H1 (cell line): ENCODE results near the gene ARID5B. TPM values are rescaled to one million over a fixed set of nuclear protein-coding genes. Genes with fewer than 3 reads are reported as not detected.

Source experiments
- CTCF ChIA-PET: fragments of 300-600 bp; sonication (Branson Sonifier 250); formaldehyde crosslinking; loops from one replicate; lab custom pipeline; 2021; ENCODE audit not compliant: partially characterized antibody; lab: Charles Lee
- POLR2A ChIA-PET: fragments of 300-600 bp; sonication (Branson Sonifier 250); formaldehyde crosslinking; loops from one replicate; lab custom pipeline; 2021; ENCODE audit warnings: inconsistent platforms; ENCODE audit not compliant: partially characterized antibody; lab: Charles Lee
- DNase-seq, 2 experiments: peaks; one replicate each; pipeline versions ENCODE4 v3.0.0 to v3.0.0-alpha.2; 2010 to 2022; ENCODE audit warnings: low spot score in 2 of 2, low read depth in 1 of 2, mixed read lengths in 1 of 2
- FAIRE-seq: peaks from 2 replicates; lab custom pipeline; 2011; peaks lifted over from hg19 to GRCh38; lab: Jason Lieb, UNC
- H2AFZ ChIP-seq: 2 replicates; pipeline ENCODE4 v1.8.1; 2012; ENCODE audit warnings: low read length, inconsistent platforms
- H2AK5ac ChIP-seq: 2 replicates; pipeline ENCODE4 v1.6.1; 2013; ENCODE audit warnings: low read depth, low read length
- H2BK120ac ChIP-seq: replicated peaks from 2 replicates; pipeline ENCODE3; 2013; ENCODE audit warnings: low read depth, low read length, inconsistent platforms
- H2BK12ac ChIP-seq: 2 replicates; pipeline ENCODE4 v1.6.1; 2013; ENCODE audit warnings: low read depth, low read length
- H2BK15ac ChIP-seq: 2 replicates; pipeline ENCODE4 v1.6.1; 2013; ENCODE audit warnings: low read length
- H2BK20ac ChIP-seq: 2 replicates; pipeline ENCODE4 v1.6.1; 2013; ENCODE audit warnings: low read length
- H2BK5ac ChIP-seq: 2 replicates; pipeline ENCODE4 v1.6.1; 2013; ENCODE audit warnings: low read depth, low read length
- H3K14ac ChIP-seq: 2 replicates; pipeline ENCODE4 v1.6.1; 2013; ENCODE audit warnings: inconsistent platforms; ENCODE audit not compliant: insufficient read length
- H3K18ac ChIP-seq: 2 replicates; pipeline ENCODE4 v1.6.1; 2013; ENCODE audit warnings: low read length; ENCODE audit errors: extremely low read depth
- H3K23ac ChIP-seq: 2 replicates; pipeline ENCODE4 v1.6.1; 2013; ENCODE audit warnings: inconsistent platforms; ENCODE audit not compliant: insufficient read length
- H3K23me2 ChIP-seq: 2 replicates; pipeline ENCODE4 v1.6.1; 2013; ENCODE audit warnings: low read depth, low read length
- H3K27ac ChIP-seq: 2 replicates; pipeline ENCODE4 v1.6.1; 2011; ENCODE audit warnings: low read depth, low read length, inconsistent platforms
- H3K27me3 ChIP-seq, 4 experiments: replicated peaks in 1 of 4; 1 replicate in 1 of 4; 2 replicates in 3 of 4; pipeline versions ENCODE4 v1.6.1 to v1.8.1; 2011 to 2013; ENCODE audit warnings: low read length in 3 of 4, mild to moderate bottlenecking in 3 of 4, inconsistent platforms in 2 of 4, mixed read lengths in 2 of 4, moderate library complexity in 1 of 4; ENCODE audit not compliant: control insufficient read depth in 3 of 4, insufficient read depth in 3 of 4; ENCODE audit errors: extremely low read depth in 1 of 4
- H3K36me3 ChIP-seq, 4 experiments: 2 replicates each; pipeline versions ENCODE4 v1.6.1 to v1.8.1; 2011 to 2013; ENCODE audit warnings: mild to moderate bottlenecking in 4 of 4, low read length in 3 of 4, moderate library complexity in 2 of 4, control low read depth in 1 of 4, inconsistent platforms in 1 of 4; ENCODE audit not compliant: insufficient read depth in 4 of 4, control insufficient read depth in 2 of 4
- H3K4ac ChIP-seq: replicated peaks from 2 replicates; pipeline ENCODE3; 2013; ENCODE audit warnings: low read length, low read depth, mixed read lengths, inconsistent platforms; ENCODE audit not compliant: insufficient read length
- H3K4me1 ChIP-seq, 4 experiments: replicated peaks in 1 of 4; 1 replicate in 1 of 4; 2 replicates in 3 of 4; pipeline versions ENCODE4 v1.6.1 to v1.8.1; 2011 to 2013; ENCODE audit warnings: low read length in 3 of 4, inconsistent platforms in 2 of 4, mixed read lengths in 1 of 4; ENCODE audit not compliant: insufficient read depth in 4 of 4, control insufficient read depth in 3 of 4
- H3K4me2 ChIP-seq, 2 experiments: 2 replicates each; pipeline versions ENCODE4 v1.6.1 to v1.8.1; 2011 to 2013; ENCODE audit warnings: low read depth in 2 of 2, low read length in 2 of 2, control low read depth in 1 of 2, inconsistent platforms in 1 of 2, mild to moderate bottlenecking in 1 of 2; ENCODE audit not compliant: insufficient read depth in 1 of 2
- H3K4me3 ChIP-seq, 4 experiments: fragments of 200-600, 300-600 bp in 1 of 4; sonication (generic), shearing (Covaris generic), sonication (Bioruptor Twin) in 1 of 4; 2 replicates each; pipeline versions ENCODE4 v1.5.1 to v1.8.1; 2011 to 2016; ENCODE audit warnings: low read length in 4 of 4, low read depth in 3 of 4, control low read depth in 2 of 4, inconsistent platforms in 2 of 4, mild to moderate bottlenecking in 2 of 4, mixed read lengths in 1 of 4, moderate library complexity in 1 of 4; ENCODE audit not compliant: insufficient read depth in 2 of 4; ENCODE audit errors: extremely low read depth in 1 of 4
- H3K56ac ChIP-seq: replicated peaks from 2 replicates; pipeline ENCODE3; 2013; ENCODE audit warnings: low read depth, mild to moderate bottlenecking, mixed read lengths, low read length, inconsistent platforms; ENCODE audit not compliant: insufficient read length
- H3K79me1 ChIP-seq: 2 replicates; pipeline ENCODE4 v1.6.1; 2013; ENCODE audit warnings: low read depth, low read length, control low read depth
- H3K79me2 ChIP-seq, 2 experiments: 2 replicates each; pipeline versions ENCODE4 v1.6.1 to v1.8.1; 2012 to 2013; ENCODE audit warnings: low read length in 2 of 2, mild to moderate bottlenecking in 2 of 2, inconsistent platforms in 1 of 2; ENCODE audit not compliant: insufficient read depth in 2 of 2, control insufficient read depth in 1 of 2
- H3K9ac ChIP-seq, 4 experiments: replicated peaks in 1 of 4; 1 replicate in 1 of 4; 2 replicates in 3 of 4; pipeline versions ENCODE4 v1.6.1 to v1.8.1; 2011 to 2013; ENCODE audit warnings: low read depth in 3 of 4, low read length in 3 of 4, control low read depth in 2 of 4, mild to moderate bottlenecking in 2 of 4, moderate library complexity in 2 of 4, inconsistent platforms in 1 of 4; ENCODE audit errors: extremely low read depth in 1 of 4
- H3K9me3 ChIP-seq, 2 experiments: 2 replicates each; pipeline versions ENCODE4 v1.6.1 to v1.8.1; 2012 to 2013; ENCODE audit warnings: mild to moderate bottlenecking in 2 of 2, moderate library complexity in 2 of 2, control low read depth in 1 of 2, inconsistent platforms in 1 of 2, low read depth in 1 of 2, low read length in 1 of 2, mixed read lengths in 1 of 2; ENCODE audit not compliant: insufficient read depth in 2 of 2
- H4K20me1 ChIP-seq, 2 experiments: replicated peaks in 1 of 2; 2 replicates each; pipeline versions ENCODE3 to v1.8.1; 2011 to 2013; ENCODE audit warnings: inconsistent platforms in 2 of 2, low read length in 2 of 2, mild to moderate bottlenecking in 1 of 2; ENCODE audit not compliant: insufficient read depth in 2 of 2, control insufficient read depth in 1 of 2
- H4K5ac ChIP-seq: 2 replicates; pipeline ENCODE4 v1.6.1; 2013; ENCODE audit warnings: low read length, low read depth, mixed read lengths, inconsistent platforms; ENCODE audit not compliant: insufficient read length
- H4K8ac ChIP-seq: 2 replicates; pipeline ENCODE4 v1.8.0; 2013; ENCODE audit warnings: mild to moderate bottlenecking, moderate library complexity, low read length, inconsistent platforms; ENCODE audit not compliant: insufficient read depth; ENCODE audit errors: extremely low read depth
- H4K91ac ChIP-seq: replicated peaks from 2 replicates; pipeline ENCODE3; 2013; ENCODE audit warnings: low read length, mixed read lengths, inconsistent platforms; ENCODE audit not compliant: insufficient read length
- KDM5A ChIP-seq: fragments of 200-600 bp; IDR thresholded peaks from 2 replicates; pipeline ENCODE4 v1.7.1; 2012; ENCODE audit warnings: mild to moderate bottlenecking, low read length, inconsistent platforms, mixed read lengths
- NRF1 ChIP-seq: IDR thresholded peaks from 2 replicates; pipeline ENCODE4 v1.6.1; 2011; ENCODE audit warnings: mild to moderate bottlenecking, low read depth, low read length, improper control_type of control experiment
- WGBS, 2 experiments: shearing (Covaris generic) in 1 of 2; methylation state at CpG; one replicate each; pipeline versions ENCODE4 v1.1.6 to v1.1.7; 2013 to 2015; ENCODE audit warnings: low lambda C conversion rate in 2 of 2, mixed read lengths in 2 of 2, inconsistent platforms in 1 of 2, low coverage in 1 of 2, missing lambda C conversion rate in 1 of 2; ENCODE audit not compliant: insufficient replicate concordance in 2 of 2, insufficient coverage in 1 of 2, insufficient read length in 1 of 2; ENCODE audit errors: extremely low coverage in 1 of 2, missing lambda C conversion rate in 1 of 2; 5-methylcytosine and 5-hydroxymethylcytosine counted together
- polyA plus RNA-seq, 7 experiments: library from polyadenylated mRNA; depleted of rRNA in 3 of 7; stranded (reverse) in 5 of 7; unstranded in 2 of 7; fragments of >200 nt in 5 of 7; fragments of 200-250 nt in 2 of 7; gene quantifications; 1 replicate in 5 of 7; 2 replicates in 1 of 7; 4 replicates in 1 of 7; pipeline versions ENCODE4 v1.2.1 to v1.2.3, GENCODE V29; 2011 to 2013; ENCODE audit warnings: missing spikeins in 2 of 7, mixed read lengths in 2 of 7
- total RNA-seq: library from RNA; stranded (reverse); fragmentation: NEBNext Ultra II Directional; extraction: Animal tissue kit (Norgen Biotek cat#: 25700); gene quantifications from 2 replicates; pipeline ENCODE4 v1.2.1, GENCODE V29; 2021
- TF ChIP-seq, protein P1 (sequence below): IDR thresholded peaks from 2 replicates; pipeline ENCODE4 v1.6.1; 2011; ENCODE audit warnings: low read length, improper control_type of control experiment
- TF ChIP-seq, protein P2 (sequence below): IDR thresholded peaks from 2 replicates; pipeline ENCODE4 v1.6.1; 2011; ENCODE audit warnings: low read depth, mild to moderate bottlenecking, low read length; ENCODE audit not compliant: insufficient read depth

The ARID5B gene
- total and polyA plus RNA-seq, 2 of the 8 experiments (the other 6 are each of a cell fraction or from before 2014, with no cell fraction given) = 0.21 to 1.1 TPM

GRCh38 chr10:61918989-61919388, 17.5 kb downstream of the ARID5B start:
- no peak overlapping the region for H2AFZ ChIP-seq
- no peak overlapping the region for H3K4ac ChIP-seq
- FAIRE-seq (no peak), DNase-seq (no peak)
- no peaks in the 10 kb centered on the region for H3K4me1 ChIP-seq
- H3K4me2 ChIP-seq = no peak overlapping the region
- no peaks in the 10 kb centered on the region for H3K36me3 ChIP-seq
- H3K27ac ChIP-seq = no peak overlapping the region
- no peak overlapping the region for H2BK20ac ChIP-seq
- H2BK15ac ChIP-seq = no peak overlapping the region
- no peak for TF ChIP-seq KDM5A
- TF ChIP-seq NRF1 = no peak
- TF ChIP-seq, protein P1, sequence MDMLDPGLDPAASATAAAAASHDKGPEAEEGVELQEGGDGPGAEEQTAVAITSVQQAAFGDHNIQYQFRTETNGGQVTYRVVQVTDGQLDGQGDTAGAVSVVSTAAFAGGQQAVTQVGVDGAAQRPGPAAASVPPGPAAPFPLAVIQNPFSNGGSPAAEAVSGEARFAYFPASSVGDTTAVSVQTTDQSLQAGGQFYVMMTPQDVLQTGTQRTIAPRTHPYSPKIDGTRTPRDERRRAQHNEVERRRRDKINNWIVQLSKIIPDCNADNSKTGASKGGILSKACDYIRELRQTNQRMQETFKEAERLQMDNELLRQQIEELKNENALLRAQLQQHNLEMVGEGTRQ = no peak
- TF ChIP-seq, protein P2, sequence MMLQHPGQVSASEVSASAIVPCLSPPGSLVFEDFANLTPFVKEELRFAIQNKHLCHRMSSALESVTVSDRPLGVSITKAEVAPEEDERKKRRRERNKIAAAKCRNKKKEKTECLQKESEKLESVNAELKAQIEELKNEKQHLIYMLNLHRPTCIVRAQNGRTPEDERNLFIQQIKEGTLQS = no peak
- no peak overlapping the region for H4K91ac ChIP-seq
- H3K79me1 ChIP-seq = no peaks in the 10 kb centered on the region
- no peaks in the 10 kb centered on the region for H3K27me3 ChIP-seq
- no peak overlapping the region for H2BK120ac ChIP-seq
- H2AK5ac ChIP-seq = no peak overlapping the region
- WGBS, 2 experiments = 88% methylated on average over 4 of the region's 4 CpGs; no CpG with 5 or more reads in 1 of the 2 experiments
- H2BK12ac ChIP-seq = no peak overlapping the region
- no peaks in the 10 kb centered on the region for H3K23me2 ChIP-seq
- ChIA-PET CTCF (no interaction called here), POLR2A (no interaction called here)
- no peak overlapping the region for H3K9ac ChIP-seq
- H3K79me2 ChIP-seq = no peaks in the 10 kb centered on the region
- H2BK5ac ChIP-seq = no peak overlapping the region
- H3K23ac ChIP-seq = no peak overlapping the region
- no peak overlapping the region for H4K5ac ChIP-seq
- H3K14ac ChIP-seq = no peak overlapping the region
- H3K56ac ChIP-seq = no peak overlapping the region
- H4K20me1 ChIP-seq = no peaks in the 10 kb centered on the region
- no peak overlapping the region for H4K8ac ChIP-seq
- H3K4me3 ChIP-seq = no peak overlapping the region
- H3K9me3 ChIP-seq = no peaks in the 10 kb centered on the region
- H3K18ac ChIP-seq = no peak overlapping the region
